Testis (tissue), 2 donors: ENCODE data around the gene SPIN2A.

Experiments
- POLR2A ChIP-seq: fragments of 450-650 bp; IDR thresholded peaks from one replicate; pipeline ENCODE4 v1.6.1; 2017; ENCODE audit warnings: antibody characterized with exemption, mild to moderate bottlenecking, moderate library complexity
- TF ChIP-seq, protein P1 (sequence below), 3 experiments: fragments of 450-650 bp in 2 of 3; fragments of 200-600 bp in 1 of 3; sonication (generic) in 1 of 3; IDR thresholded peaks; one replicate each; pipeline ENCODE4 v1.5.1; 2016 to 2019; ENCODE audit warnings: antibody characterized with exemption in 3 of 3, mild to moderate bottlenecking in 2 of 3, moderate library complexity in 1 of 3

DNA sequence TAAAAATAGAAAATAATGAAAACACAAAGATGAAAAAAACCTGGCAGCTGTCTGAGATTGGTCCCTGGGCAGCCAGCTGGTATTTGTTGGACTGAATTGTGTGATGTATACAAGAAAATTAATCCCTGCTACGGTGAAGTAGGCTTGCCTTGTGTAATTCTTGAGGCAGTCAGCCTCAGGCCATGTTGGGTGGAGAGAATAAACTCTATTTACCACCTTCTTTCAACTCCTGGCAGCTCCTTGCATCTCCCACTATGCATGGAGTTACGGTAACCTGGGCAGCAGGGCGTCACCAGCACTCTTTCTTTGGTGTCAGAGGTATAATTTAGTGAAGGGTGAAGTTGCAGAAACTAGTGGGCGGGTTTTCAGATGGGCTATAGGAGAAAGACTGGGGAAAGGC, 3.5 kb downstream of the SPIN2A start:
- TF ChIP-seq, protein P1, sequence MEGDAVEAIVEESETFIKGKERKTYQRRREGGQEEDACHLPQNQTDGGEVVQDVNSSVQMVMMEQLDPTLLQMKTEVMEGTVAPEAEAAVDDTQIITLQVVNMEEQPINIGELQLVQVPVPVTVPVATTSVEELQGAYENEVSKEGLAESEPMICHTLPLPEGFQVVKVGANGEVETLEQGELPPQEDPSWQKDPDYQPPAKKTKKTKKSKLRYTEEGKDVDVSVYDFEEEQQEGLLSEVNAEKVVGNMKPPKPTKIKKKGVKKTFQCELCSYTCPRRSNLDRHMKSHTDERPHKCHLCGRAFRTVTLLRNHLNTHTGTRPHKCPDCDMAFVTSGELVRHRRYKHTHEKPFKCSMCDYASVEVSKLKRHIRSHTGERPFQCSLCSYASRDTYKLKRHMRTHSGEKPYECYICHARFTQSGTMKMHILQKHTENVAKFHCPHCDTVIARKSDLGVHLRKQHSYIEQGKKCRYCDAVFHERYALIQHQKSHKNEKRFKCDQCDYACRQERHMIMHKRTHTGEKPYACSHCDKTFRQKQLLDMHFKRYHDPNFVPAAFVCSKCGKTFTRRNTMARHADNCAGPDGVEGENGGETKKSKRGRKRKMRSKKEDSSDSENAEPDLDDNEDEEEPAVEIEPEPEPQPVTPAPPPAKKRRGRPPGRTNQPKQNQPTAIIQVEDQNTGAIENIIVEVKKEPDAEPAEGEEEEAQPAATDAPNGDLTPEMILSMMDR (IDR thresholded peaks at IDR 0.05) = no peak
- TF ChIP-seq POLR2A = no peak
